ENCODE measurements around the gene HSF2.

GRCh38 chr6:122445274-122445673, 45.8 kb downstream of the HSF2 start:
- no peak for TF ChIP-seq POLR2AphosphoS5 (IDR thresholded peaks at IDR 0.05)
- no peak for TF ChIP-seq CTCF (IDR thresholded peaks at IDR 0.05; ENCODE audit: poor library complexity, severe bottlenecking)
- TF ChIP-seq EP300 (conservative IDR thresholded peaks at IDR 0.05; ENCODE audit: poor library complexity, severe bottlenecking): no peak
- TF ChIP-seq MXI1 (conservative IDR thresholded peaks at IDR 0.05; ENCODE audit: poor library complexity, severe bottlenecking): no peak
- TF ChIP-seq SMC3 (conservative IDR thresholded peaks at IDR 0.05; ENCODE audit: poor library complexity): no peak
- TF ChIP-seq RAD21 (conservative IDR thresholded peaks at IDR 0.05): no peak
- no peak for TF ChIP-seq EZH2 (IDR thresholded peaks at IDR 0.05; ENCODE audit: borderline replicate concordance, insufficient read depth, low read length, poor library complexity, severe bottlenecking)
- no peak for TF ChIP-seq REST (IDR thresholded peaks at IDR 0.05; ENCODE audit: borderline replicate concordance)

Data from neural cell (in vitro differentiated cells).